HuH-7.5 (cell line): ENCODE measurements around the gene CD80.

Experiments used
- DNase-seq: peaks from one replicate; pipeline ENCODE4 v3.0.0; 2011; ENCODE audit warnings: low spot score

Gene CD80

DNA sequence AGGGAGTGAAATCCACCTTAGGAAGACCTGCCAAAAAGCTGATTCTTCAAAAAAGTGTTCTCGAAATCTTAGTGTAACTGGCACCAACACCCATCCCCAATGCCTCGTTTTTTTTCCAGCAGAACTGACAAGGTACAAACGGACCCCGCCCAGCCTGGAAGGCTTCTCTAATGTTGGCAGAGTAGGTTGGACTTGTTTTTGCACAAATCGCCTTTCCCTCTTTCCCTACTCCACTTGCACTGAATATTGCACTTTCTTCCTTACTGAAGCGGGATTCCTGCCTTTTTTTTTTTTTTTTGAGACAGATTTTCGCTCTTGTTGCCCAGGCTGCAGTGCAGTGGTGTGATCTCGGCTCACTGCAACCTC, 61.6 kb downstream of the CD80 start:
- DNase-seq: no peak

DNA sequence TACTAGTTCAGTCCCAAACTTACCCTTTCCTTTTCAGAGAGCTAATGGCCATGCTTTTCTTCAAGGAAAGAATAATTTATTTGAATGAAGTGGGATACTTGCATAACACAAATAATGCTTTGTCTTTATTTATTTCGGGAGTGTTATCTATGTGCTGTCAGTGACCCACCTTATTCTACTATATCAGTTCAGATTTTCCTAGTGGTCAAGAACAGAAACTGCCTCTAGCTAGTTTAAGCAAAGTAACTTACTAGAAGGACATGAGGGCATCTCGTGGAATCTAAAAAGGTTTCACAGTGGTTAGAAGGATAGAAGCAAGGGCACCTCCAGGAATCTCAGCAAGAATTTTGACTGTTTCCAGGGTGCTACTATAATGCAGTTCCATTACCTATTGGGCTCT, 64.8 kb downstream of the CD80 start:
- no peak for DNase-seq

DNA sequence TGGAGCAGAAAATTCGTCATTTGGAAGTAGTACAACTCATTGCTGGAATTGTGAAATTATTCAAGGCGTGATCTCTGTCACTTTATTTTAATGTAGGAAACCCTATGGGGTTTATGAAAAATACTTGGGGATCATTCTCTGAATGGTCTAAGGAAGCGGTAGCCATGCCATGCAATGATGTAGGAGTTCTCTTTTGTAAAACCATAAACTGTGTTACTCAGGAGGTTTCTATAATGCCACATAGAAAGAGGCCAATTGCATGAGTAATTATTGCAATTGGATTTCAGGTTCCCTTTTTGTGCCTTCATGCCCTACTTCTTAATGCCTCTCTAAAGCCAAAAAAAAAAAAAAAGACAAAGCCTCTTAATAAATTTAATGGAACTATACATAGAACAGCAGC, 66.6 kb downstream of the CD80 start:
- DNase-seq: no peak

DNA sequence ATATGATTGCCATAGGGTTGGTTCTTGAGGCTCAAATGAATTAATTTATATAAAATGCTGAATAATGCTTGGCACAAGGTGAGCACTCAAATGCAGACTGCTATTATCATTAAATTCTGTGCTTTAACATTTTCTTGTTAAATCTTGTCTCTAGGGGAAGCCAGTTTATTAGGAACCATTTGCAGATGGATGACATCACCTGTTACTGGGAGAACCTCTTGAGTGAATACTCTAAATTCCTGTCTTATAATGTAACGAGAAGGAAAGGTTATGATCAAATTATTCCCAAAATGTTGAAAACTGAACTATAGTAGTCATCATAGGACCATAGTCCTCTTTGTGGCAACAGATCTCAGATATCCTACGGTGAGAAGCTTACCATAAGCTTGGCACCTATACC, 67.3 kb downstream of the CD80 start:
- DNase-seq: no peak

DNA sequence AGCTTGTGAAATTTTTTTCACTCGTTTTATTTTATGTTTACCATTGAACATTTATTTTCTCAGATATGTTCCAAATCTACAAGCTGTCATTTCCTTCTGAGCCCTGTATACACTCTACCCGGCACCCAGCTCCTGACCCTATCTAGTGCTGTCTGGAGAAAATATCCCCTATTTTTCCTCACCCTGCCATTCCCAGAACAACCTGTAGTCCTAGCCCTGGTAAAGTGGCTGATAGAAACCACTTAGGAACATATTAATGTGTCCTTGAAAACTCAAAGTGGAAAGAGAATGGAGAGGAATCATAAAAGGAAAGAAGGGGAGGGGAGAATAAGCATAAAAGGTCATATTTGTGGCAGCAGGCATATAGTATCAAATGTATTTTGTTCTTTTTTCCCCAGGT, 69.3 kb downstream of the CD80 start:
- DNase-seq: no peak

DNA sequence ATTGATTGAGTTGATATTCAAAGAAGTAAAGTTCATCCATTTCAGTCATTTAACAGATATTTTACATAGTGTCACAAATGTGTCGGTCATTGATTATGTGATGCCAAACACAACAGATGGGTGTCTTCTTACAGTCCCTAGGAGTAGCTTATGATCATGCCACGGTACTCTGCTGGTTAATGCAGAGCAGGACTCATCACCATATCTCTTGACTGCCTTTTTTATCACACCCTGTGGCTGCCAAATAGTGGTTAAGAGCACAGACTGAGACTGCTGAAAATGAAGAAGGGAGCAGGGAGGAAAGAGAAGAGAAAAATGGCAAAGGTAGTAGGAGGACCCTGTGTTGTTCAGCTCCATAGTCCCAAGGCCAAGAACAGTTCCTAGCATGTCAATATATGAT, 73.9 kb downstream of the CD80 start:
- no peak for DNase-seq

DNA sequence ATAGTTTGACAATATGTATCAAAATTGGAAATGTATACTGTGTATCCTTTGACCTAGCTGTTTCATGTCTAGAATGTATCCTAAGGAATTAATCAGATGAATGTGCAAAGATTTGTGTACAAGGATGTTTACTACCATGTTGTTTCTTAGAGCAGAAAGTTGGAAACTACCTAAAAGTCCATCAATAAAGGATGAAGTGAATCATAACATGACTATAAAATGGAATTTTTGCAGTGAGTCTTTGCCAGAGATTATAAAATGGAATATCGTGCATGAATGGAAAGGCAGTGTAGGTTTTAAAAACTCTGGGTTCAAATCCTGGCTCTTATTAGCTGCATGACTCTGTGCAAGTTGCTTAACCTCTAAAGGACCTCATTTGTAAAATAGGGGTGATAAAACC, 76.3 kb downstream of the CD80 start:
- DNase-seq: no peak

DNA sequence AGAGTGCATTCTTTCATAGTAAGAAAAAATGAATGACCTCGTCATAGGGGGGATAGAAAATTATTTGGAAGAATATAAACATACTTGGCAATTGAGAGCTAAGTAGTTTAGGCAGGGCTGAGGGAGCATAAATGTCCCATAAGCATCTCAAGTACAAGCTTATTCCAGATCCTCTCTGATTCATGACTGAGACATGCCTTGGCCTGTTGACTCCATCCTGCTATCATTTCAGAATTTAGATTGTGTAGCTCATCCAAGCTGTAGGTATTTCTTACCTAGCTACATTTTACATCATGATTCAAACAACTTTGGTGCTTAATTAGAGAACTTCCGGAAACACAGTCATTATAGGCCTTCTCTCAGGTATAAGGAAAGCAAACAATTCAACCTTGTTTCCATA, 78.3 kb downstream of the CD80 start:
- no peak for DNase-seq
